Measurements from ENCODE around the gene NLK. TPM values are rescaled to one million over a fixed set of nuclear protein-coding genes. Genes with fewer than 3 reads are reported as not detected.

NLK gene
- total and polyA plus RNA-seq, 2 of the 13 experiments (the other 11 are each of a cell fraction or from before 2014, with no cell fraction given), result 13.4 to 14.6 TPM

DNA sequence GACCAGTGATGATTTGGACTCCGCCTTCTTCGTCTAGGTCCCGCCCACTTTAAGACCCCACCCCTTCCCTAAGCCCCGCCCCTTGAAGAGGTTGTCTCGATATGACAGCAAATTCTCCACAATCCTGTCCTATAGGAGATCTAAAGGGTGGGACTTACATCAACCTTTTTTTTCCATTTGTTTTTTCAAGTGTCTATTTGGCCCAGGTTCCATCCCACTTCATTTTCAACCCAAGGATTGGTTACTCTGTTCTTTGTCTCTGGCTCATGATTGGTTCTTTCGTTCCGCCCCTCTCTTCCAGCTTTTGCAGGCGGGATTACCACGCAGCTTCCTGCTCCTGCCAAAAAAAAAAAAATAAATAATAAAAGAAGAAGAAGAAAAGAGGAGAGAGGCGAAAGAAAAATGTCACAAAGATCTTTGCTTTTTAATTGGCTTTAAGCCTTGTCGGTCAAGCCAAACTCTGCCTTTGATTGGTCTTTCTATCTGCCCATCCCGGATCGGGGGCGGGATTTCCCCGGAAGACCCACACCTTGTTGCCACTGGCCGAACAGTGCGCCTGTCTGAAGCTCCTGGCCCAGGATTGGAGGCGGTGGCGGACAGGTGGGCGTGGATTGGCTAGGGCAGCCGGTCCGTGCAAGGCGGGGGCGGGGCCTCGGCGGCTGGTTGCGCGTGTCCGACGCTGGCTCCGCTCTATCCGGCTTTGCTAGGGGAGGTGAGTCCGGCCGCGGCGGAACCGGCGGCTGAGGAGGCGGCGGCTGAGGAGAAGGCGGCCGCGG is 1.2 kb upstream of the NLK start (continued):
- TF ChIP-seq ZNF362 (CRISPR knock-in tag; IDR thresholded peaks at IDR 0.05; ENCODE audit: borderline replicate concordance) (peak; percentile 97), ARID4A (CRISPR knock-in tag; IDR thresholded peaks at IDR 0.05; ENCODE audit: borderline replicate concordance) (peak; percentile 75; the same call in 1 of the 2 replicates), POLR2AphosphoS5 (IDR thresholded peaks at IDR 0.05; ENCODE audit: low read depth, low read length) (peak; percentile 66), ERF (CRISPR knock-in tag; IDR thresholded peaks at IDR 0.05) (0 out of 2 replicates have a peak, but pooled peaks have one; percentile 40), U2AF2 (IDR thresholded peaks at IDR 0.05; ENCODE audit: low read depth, low read length) (no peak), NFKB2 (CRISPR knock-in tag; IDR thresholded peaks at IDR 0.05; ENCODE audit: borderline replicate concordance) (peak; percentile 27; the same call in 1 of the 2 replicates), ZNF552 (CRISPR knock-in tag; IDR thresholded peaks at IDR 0.05; ENCODE audit: borderline replicate concordance) (no peak), TGIF2 (CRISPR knock-in tag; IDR thresholded peaks at IDR 0.05) (no peak), KLF11 (CRISPR knock-in tag; IDR thresholded peaks at IDR 0.05) (no peak; the same call in 1 of the 2 replicates), SOX13 (IDR thresholded peaks at IDR 0.05) (no peak), SOX13 (CRISPR knock-in tag; conservative IDR thresholded peaks at IDR 0.05 in 1 of 2, IDR thresholded peaks at IDR 0.05 in 1 of 2) (no peak), RBFOX2 (IDR thresholded peaks at IDR 0.05; ENCODE audit: low read depth, low read length) (peak; percentile 88), SNAPC5 (CRISPR knock-in tag; IDR thresholded peaks at IDR 0.05; ENCODE audit: borderline replicate concordance) (no peak), POLR2A (IDR thresholded peaks at IDR 0.05; ENCODE audit: insufficient read depth in 1 of 2, low read depth in 2 of 2, low read length in 2 of 2) (peak; percentile 40 to 79; a peak in 3 of 4 replicates), MBNL3 (CRISPR knock-in tag; conservative IDR thresholded peaks at IDR 0.05) (no peak), ZNF614 (CRISPR knock-in tag; IDR thresholded peaks at IDR 0.05; ENCODE audit: borderline replicate concordance) (peak; percentile 17; the same call in 1 of the 2 replicates), GATAD1 (CRISPR knock-in tag; IDR thresholded peaks at IDR 0.05) (peak; percentile 68), ZNF574 (CRISPR knock-in tag; IDR thresholded peaks at IDR 0.05) (peak; percentile 96), TOPORS (CRISPR knock-in tag; IDR thresholded peaks at IDR 0.05) (no peak), ATF1 (CRISPR knock-in tag; IDR thresholded peaks at IDR 0.05) (peak; percentile 90), TAF1 (CRISPR knock-in tag; IDR thresholded peaks at IDR 0.05) (peak; percentile 83), NFKBIZ (CRISPR knock-in tag; IDR thresholded peaks at IDR 0.05) (no peak), WIZ (CRISPR knock-in tag; IDR thresholded peaks at IDR 0.05) (no peak)
